Stimulated activated naive B cell treated with anti-CD40 and anti-IgM and Interleukin-4, amounts not matched to agents 10 μg/mL and 1 μg/mL and 100 μg/mL, for 72 hours (primary cell): Measurements from ENCODE around the gene ADGRD1.
A peak's percentile ranks its signal among the peaks of the same experiment; 100 is the strongest.

Source experiments
- ATAC-seq, 2 donors: fragments of 150-1000 bp; cut with Tn5 transposase; replicated peaks; 2 replicates each; pipeline ENCODE4 v1.10.0; 2021; ENCODE audit warnings: moderate library complexity in 1 of 2
- DNase-seq: peaks from one replicate; pipeline ENCODE4 v3.0.0; 2021
- H3K27ac Mint-ChIP-seq: one replicate; pipeline ENCODE4 v1.8.0; 2022; ENCODE audit warnings: mild to moderate bottlenecking, mixed read lengths
- H3K27me3 Mint-ChIP-seq, 2 donors: one replicate each; pipeline ENCODE4 v1.8.0; 2022; ENCODE audit warnings: mixed read lengths in 2 of 2
- H3K36me3 Mint-ChIP-seq, 2 donors: one replicate each; pipeline ENCODE4 v1.8.0; 2022; ENCODE audit warnings: mixed read lengths in 2 of 2, mild to moderate bottlenecking in 1 of 2
- H3K4me1 Mint-ChIP-seq, 2 donors: one replicate each; pipeline ENCODE4 v1.8.0; 2022; ENCODE audit warnings: mixed read lengths in 2 of 2, mild to moderate bottlenecking in 1 of 2
- H3K4me3 Mint-ChIP-seq, 2 donors: one replicate each; pipeline ENCODE4 v1.8.0; 2022; ENCODE audit warnings: mild to moderate bottlenecking in 2 of 2, mixed read lengths in 2 of 2, moderate library complexity in 1 of 2
- H3K9me3 Mint-ChIP-seq, 2 donors: one replicate each; pipeline ENCODE4 v1.8.0; 2022; ENCODE audit warnings: mixed read lengths in 2 of 2, mild to moderate bottlenecking in 1 of 2

The ADGRD1 gene

GRCh38 chr12:130977743-130978095 is 24.0 kb downstream of the ADGRD1 start:
- Mint-ChIP-seq H3K4me3 (no peak overlapping the region), H3K36me3 (peaks cover 0 to 2% of the 10 kb centered on the region in 2 donors), H3K27ac (no peak overlapping the region), H3K4me1 (peaks cover 29 to 36% of the 10 kb centered on the region in 2 donors), H3K27me3 (no peaks in the 10 kb centered on the region), H3K9me3 (no peaks in the 10 kb centered on the region)
- ATAC-seq (no peak), DNase-seq (no peak)

GRCh38 chr12:130978785-130979184 is 25.1 kb downstream of the ADGRD1 start:
- H3K27ac Mint-ChIP-seq: no peak overlapping the region
- H3K9me3 Mint-ChIP-seq: no peaks in the 10 kb centered on the region
- no peaks in the 10 kb centered on the region for H3K36me3 Mint-ChIP-seq
- ATAC-seq (no peak), DNase-seq (no peak)
- H3K4me1 Mint-ChIP-seq: peaks cover 36% of the 10 kb centered on the region in 2 donors
- no peaks in the 10 kb centered on the region for H3K27me3 Mint-ChIP-seq
- H3K4me3 Mint-ChIP-seq: no peak overlapping the region

GRCh38 chr12:130981074-130981742 is 27.5 kb downstream of the ADGRD1 start:
- peak overlapping the region; percentile 17 to 29 for H3K4me3 Mint-ChIP-seq
- H3K27me3 Mint-ChIP-seq: no peaks in the 10 kb centered on the region
- peaks cover 36% of the 10 kb centered on the region in 2 donors for H3K4me1 Mint-ChIP-seq
- H3K27ac Mint-ChIP-seq: peak overlapping the region; percentile 61
- peak; percentile 18 to 22 for ATAC-seq
- H3K9me3 Mint-ChIP-seq: no peaks in the 10 kb centered on the region
- no peaks in the 10 kb centered on the region for H3K36me3 Mint-ChIP-seq
- no peak for DNase-seq

- Mint-ChIP-seq H3K27me3 (no peaks in the 10 kb centered on the region), H3K4me1 (peaks cover 36% of the 10 kb centered on the region in 2 donors), H3K4me3 (no peak overlapping the region), H3K36me3 (no peaks in the 10 kb centered on the region), H3K27ac (no peak overlapping the region), H3K9me3 (no peaks in the 10 kb centered on the region)
- DNase-seq (no peak), ATAC-seq (no peak)
Observed at GRCh38 chr12:130981911-130982310, 28.2 kb downstream of the ADGRD1 start.

GRCh38 chr12:130982565-130983225 is 29.0 kb downstream of the ADGRD1 start:
- DNase-seq: no peak
- peaks cover 0 to 7% of the 10 kb centered on the region in 2 donors for H3K27me3 Mint-ChIP-seq
- ATAC-seq: no peak
- no peak overlapping the region for H3K4me3 Mint-ChIP-seq
- H3K4me1 Mint-ChIP-seq: peaks cover 32 to 36% of the 10 kb centered on the region in 2 donors
- H3K9me3 Mint-ChIP-seq: no peaks in the 10 kb centered on the region
- H3K36me3 Mint-ChIP-seq: no peaks in the 10 kb centered on the region
- no peak overlapping the region for H3K27ac Mint-ChIP-seq

- Mint-ChIP-seq H3K9me3 (no peaks in the 10 kb centered on the region), H3K4me1 (peaks cover 32 to 36% of the 10 kb centered on the region in 2 donors), H3K4me3 (no peak overlapping the region), H3K36me3 (no peaks in the 10 kb centered on the region), H3K27me3 (peaks cover 0 to 10% of the 10 kb centered on the region in 2 donors), H3K27ac (no peak overlapping the region)
- ATAC-seq (no peak), DNase-seq (no peak)
Observed at GRCh38 chr12:130983328-130984017, 29.8 kb downstream of the ADGRD1 start.

GRCh38 chr12:130984183-130985058 is 30.7 kb downstream of the ADGRD1 start:
- H3K9me3 Mint-ChIP-seq: no peaks in the 10 kb centered on the region
- no peak overlapping the region for H3K27ac Mint-ChIP-seq
- H3K27me3 Mint-ChIP-seq: peaks cover 0 to 13% of the 10 kb centered on the region in 2 donors
- no peak for ATAC-seq
- no peaks in the 10 kb centered on the region for H3K36me3 Mint-ChIP-seq
- H3K4me1 Mint-ChIP-seq: peaks cover 32% of the 10 kb centered on the region in 2 donors
- no peak for DNase-seq
- H3K4me3 Mint-ChIP-seq: no peak overlapping the region

GRCh38 chr12:130987151-130987931 is 33.6 kb downstream of the ADGRD1 start:
- Mint-ChIP-seq H3K4me3 (no peak overlapping the region), H3K4me1 (peaks cover 8 to 13% of the 10 kb centered on the region in 2 donors), H3K36me3 (no peaks in the 10 kb centered on the region), H3K27me3 (peaks cover 5 to 27% of the 10 kb centered on the region in 2 donors), H3K27ac (no peak overlapping the region), H3K9me3 (no peaks in the 10 kb centered on the region)
- no peak for DNase-seq
- ATAC-seq: no peak

- Mint-ChIP-seq H3K36me3 (no peaks in the 10 kb centered on the region), H3K4me3 (no peak overlapping the region), H3K9me3 (no peaks in the 10 kb centered on the region), H3K27me3 (peaks cover 5 to 30% of the 10 kb centered on the region in 2 donors), H3K27ac (no peak overlapping the region), H3K4me1 (peaks cover 8 to 12% of the 10 kb centered on the region in 2 donors)
- ATAC-seq (no peak), DNase-seq (no peak)
Observed at GRCh38 chr12:130988261-130988660, 34.6 kb downstream of the ADGRD1 start.

- no peaks in the 10 kb centered on the region for H3K36me3 Mint-ChIP-seq
- no peaks in the 10 kb centered on the region for H3K9me3 Mint-ChIP-seq
- DNase-seq: no peak
- no peak for ATAC-seq
- H3K27ac Mint-ChIP-seq: no peak overlapping the region
- peaks cover 7 to 8% of the 10 kb centered on the region in 2 donors for H3K4me1 Mint-ChIP-seq
- no peak overlapping the region for H3K4me3 Mint-ChIP-seq
- H3K27me3 Mint-ChIP-seq: peaks cover 5 to 32% of the 10 kb centered on the region in 2 donors
Observed at GRCh38 chr12:130988751-130989150, 35.0 kb downstream of the ADGRD1 start.

- no peak for ATAC-seq
- peaks cover 7 to 8% of the 10 kb centered on the region in 2 donors for H3K4me1 Mint-ChIP-seq
- H3K4me3 Mint-ChIP-seq: no peak overlapping the region
Observed at GRCh38 chr12:130989391-130989790, 35.7 kb downstream of the ADGRD1 start.

GRCh38 chr12:130990034-130990433 is 36.3 kb downstream of the ADGRD1 start:
- peaks cover 5 to 32% of the 10 kb centered on the region in 2 donors for H3K27me3 Mint-ChIP-seq
- DNase-seq (no peak), ATAC-seq (no peak)
- H3K9me3 Mint-ChIP-seq: no peaks in the 10 kb centered on the region
- no peaks in the 10 kb centered on the region for H3K36me3 Mint-ChIP-seq
- peaks cover 10% of the 10 kb centered on the region in 2 donors for H3K4me1 Mint-ChIP-seq
- H3K27ac Mint-ChIP-seq: no peak overlapping the region
- no peak overlapping the region for H3K4me3 Mint-ChIP-seq

More at GRCh38 chr12:130989391-130989790, 35.7 kb downstream of the ADGRD1 start:
- DNase-seq: no peak
- H3K9me3 Mint-ChIP-seq: no peaks in the 10 kb centered on the region
- H3K27me3 Mint-ChIP-seq: peaks cover 5 to 32% of the 10 kb centered on the region in 2 donors
- no peak overlapping the region for H3K27ac Mint-ChIP-seq
- H3K36me3 Mint-ChIP-seq: no peaks in the 10 kb centered on the region

- Mint-ChIP-seq H3K4me3 (no peak overlapping the region), H3K9me3 (no peaks in the 10 kb centered on the region), H3K27ac (no peak overlapping the region), H3K27me3 (peaks cover 5 to 27% of the 10 kb centered on the region in 2 donors), H3K36me3 (no peaks in the 10 kb centered on the region), H3K4me1 (peaks cover 10 to 12% of the 10 kb centered on the region in 2 donors)
- DNase-seq: no peak
- peak; percentile 39 to 63 for ATAC-seq
Observed at GRCh38 chr12:130992448-130992847, 38.7 kb downstream of the ADGRD1 start.
